Liver (tissue), 9 donors: Measurements from ENCODE around the gene UBE3C. TPM values are rescaled to one million over a fixed set of nuclear protein-coding genes. Genes with fewer than 3 reads are reported as not detected.

Source experiments
- DNase-seq: peaks from one replicate; pipeline ENCODE4 v3.0.0-alpha.2; 2017; ENCODE audit warnings: low spot score
- H3K27ac ChIP-seq, 2 donors: one replicate each; pipeline ENCODE4 v1.7.0; 2013; ENCODE audit warnings: inconsistent platforms in 2 of 2, low read length in 2 of 2, control low read depth in 1 of 2, low read depth in 1 of 2, mild to moderate bottlenecking in 1 of 2
- H3K27me3 ChIP-seq, 4 donors: one replicate each; pipeline versions ENCODE4 v1.6.1 to v1.7.0; 2013; ENCODE audit warnings: low read length in 3 of 4, inconsistent platforms in 1 of 4, mild to moderate bottlenecking in 1 of 4, moderate library complexity in 1 of 4; ENCODE audit not compliant: control insufficient read depth in 4 of 4, insufficient read depth in 4 of 4
- H3K36me3 ChIP-seq, 4 donors: one replicate each; pipeline versions ENCODE4 v1.6.1 to v1.7.0; 2013; ENCODE audit warnings: low read length in 3 of 4, mild to moderate bottlenecking in 3 of 4, low read depth in 1 of 4, moderate library complexity in 1 of 4; ENCODE audit not compliant: control insufficient read depth in 4 of 4, insufficient read depth in 3 of 4
- H3K4me1 ChIP-seq, 4 donors: one replicate each; pipeline versions ENCODE4 v1.6.1 to v1.7.0; 2013; ENCODE audit warnings: low read length in 3 of 4, mild to moderate bottlenecking in 3 of 4, moderate library complexity in 1 of 4; ENCODE audit not compliant: control insufficient read depth in 4 of 4, insufficient read depth in 4 of 4
- H3K4me3 ChIP-seq, 3 donors: one replicate each; pipeline versions ENCODE4 v1.6.1 to v1.7.0; 2013; ENCODE audit warnings: low read length in 3 of 3, control low read depth in 1 of 3, low read depth in 1 of 3, mild to moderate bottlenecking in 1 of 3
- H3K9ac ChIP-seq, 2 donors: one replicate each; pipeline ENCODE4 v1.7.0; 2013; ENCODE audit warnings: low read length in 2 of 2, mild to moderate bottlenecking in 2 of 2, moderate library complexity in 2 of 2, control low read depth in 1 of 2, low read depth in 1 of 2
- H3K9me3 ChIP-seq, 4 donors: one replicate each; pipeline versions ENCODE4 v1.6.1 to v1.7.0; 2013; ENCODE audit warnings: low read length in 3 of 4; ENCODE audit not compliant: control insufficient read depth in 4 of 4
- ATF3 ChIP-seq: IDR thresholded peaks from 2 replicates; pipeline ENCODE4 v1.6.1; 2016; ENCODE audit warnings: antibody characterized with exemption
- CTCF ChIP-seq: fragments of 150-350 bp; IDR thresholded peaks from 2 replicates; pipeline ENCODE4 v1.5.1; 2017; ENCODE audit warnings: improper control_type of control experiment, low read depth, low read length; ENCODE audit not compliant: missing input control
- EGR1 ChIP-seq, 2 donors: IDR thresholded peaks; 2 replicates each; pipeline ENCODE4 v1.6.1; 2016 to 2018; ENCODE audit warnings: antibody characterized with exemption in 2 of 2, low read depth in 2 of 2
- FOXA1 ChIP-seq: IDR thresholded peaks from 2 replicates; pipeline ENCODE4 v1.6.1; 2016; ENCODE audit warnings: antibody characterized with exemption
- FOXA2 ChIP-seq: IDR thresholded peaks from 2 replicates; pipeline ENCODE4 v1.6.1; 2016; ENCODE audit warnings: antibody characterized with exemption
- GABPA ChIP-seq, 2 donors: IDR thresholded peaks in 1 of 2; conservative IDR thresholded peaks in 1 of 2; 2 replicates each; pipeline ENCODE4 v1.6.1; 2016; ENCODE audit warnings: antibody characterized with exemption in 2 of 2, mild to moderate bottlenecking in 1 of 2, moderate library complexity in 1 of 2
- HNF4A ChIP-seq, 2 donors: conservative IDR thresholded peaks; 2 replicates each; pipeline ENCODE4 v1.6.1; 2016; ENCODE audit warnings: antibody characterized with exemption in 2 of 2, mild to moderate bottlenecking in 2 of 2
- HNF4G ChIP-seq: IDR thresholded peaks from 2 replicates; pipeline ENCODE4 v1.6.1; 2016; ENCODE audit warnings: antibody characterized with exemption
- JUND ChIP-seq, 2 donors: IDR thresholded peaks; 2 replicates each; pipeline ENCODE4 v1.6.1; 2016; ENCODE audit warnings: antibody characterized with exemption in 2 of 2
- MAX ChIP-seq: IDR thresholded peaks from 2 replicates; pipeline ENCODE4 v1.6.1; 2016; ENCODE audit warnings: antibody characterized with exemption
- NR2F2 ChIP-seq: IDR thresholded peaks from 2 replicates; pipeline ENCODE4 v1.6.1; 2016; ENCODE audit warnings: antibody characterized with exemption
- RAD21 ChIP-seq, 2 donors: IDR thresholded peaks; 2 replicates each; pipeline ENCODE4 v1.6.1; 2016; ENCODE audit warnings: antibody characterized with exemption in 2 of 2, mild to moderate bottlenecking in 2 of 2
- REST ChIP-seq: IDR thresholded peaks from 2 replicates; pipeline ENCODE4 v1.6.1; 2016; ENCODE audit warnings: antibody characterized with exemption, mild to moderate bottlenecking
- RXRA ChIP-seq, 2 donors: IDR thresholded peaks; 2 replicates each; pipeline ENCODE4 v1.6.1; 2017 to 2018; ENCODE audit warnings: antibody characterized with exemption in 2 of 2, mild to moderate bottlenecking in 1 of 2
- SP1 ChIP-seq: IDR thresholded peaks from 2 replicates; pipeline ENCODE4 v1.6.1; 2018; ENCODE audit warnings: antibody characterized with exemption, mild to moderate bottlenecking
- TAF1 ChIP-seq: conservative IDR thresholded peaks from 2 replicates; pipeline ENCODE4 v1.6.1; 2016; ENCODE audit warnings: antibody characterized with exemption, mild to moderate bottlenecking
- YY1 ChIP-seq: IDR thresholded peaks from 2 replicates; pipeline ENCODE4 v1.6.1; 2016; ENCODE audit warnings: antibody characterized with exemption, mild to moderate bottlenecking
- ZBTB33 ChIP-seq: IDR thresholded peaks from 2 replicates; pipeline ENCODE4 v1.6.1; 2016; ENCODE audit warnings: antibody characterized with exemption
- WGBS: extraction: QIAGEN DNeasy Blood & Tissue Kit; methylation state at CpG from one replicate; pipeline ENCODE4 v1.1.7; 2013; 5-methylcytosine and 5-hydroxymethylcytosine counted together
- polyA plus RNA-seq, 2 donors: library from polyadenylated mRNA; stranded (reverse) in 1 of 2; unstranded in 1 of 2; fragments of 200-250 nt in 1 of 2; fragments of >200 nt in 1 of 2; fragmentation: Nextera tagmentation in 1 of 2; extraction: Ambion mirVana in 1 of 2; gene quantifications; one replicate each; pipeline versions ENCODE4 v1.2.1 to v1.2.3, GENCODE V29; 2013 to 2015
- total RNA-seq, 2 donors: library from RNA; depleted of rRNA; stranded (reverse); fragments of >200 nt; gene quantifications; one replicate each; pipeline ENCODE4 v1.2.3, GENCODE V29; 2014
- donor health status: healthy.
- donor health status: healthy.
- donor health status: healthy.
- donor health status: healthy.
- donor health status: healthy.

Gene UBE3C
- total and polyA plus RNA-seq, 4 donors = 10.3 to 61.8 (median 33.9) TPM

- WGBS = 86% methylated on average over 27 of the region's 27 CpGs
Measured at GRCh38 chr7:157306846-157307838, 168.4 kb downstream of the UBE3C start.

More at GRCh38 chr7:157306846-157307838, 168.4 kb downstream of the UBE3C start:
- no peaks in the 10 kb centered on the region for H3K27me3 ChIP-seq
- H3K9me3 ChIP-seq = no peaks in the 10 kb centered on the region
- H3K9ac ChIP-seq = no peak overlapping the region
- no peak for DNase-seq
- TF ChIP-seq YY1 (no peak), HNF4A (conservative IDR thresholded peaks at IDR 0.05) (no peak), HNF4G (no peak), RXRA (IDR thresholded peaks at IDR 0.05) (no peak), JUND (IDR thresholded peaks at IDR 0.05) (no peak), CTCF (no peak), RAD21 (IDR thresholded peaks at IDR 0.05) (no peak), FOXA1 (no peak), FOXA2 (no peak), ATF3 (no peak), ZBTB33 (no peak), TAF1 (no peak), MAX (no peak), REST (no peak), GABPA (IDR thresholded peaks at IDR 0.05 in 1 of 2, conservative IDR thresholded peaks at IDR 0.05 in 1 of 2) (no peak), EGR1 (IDR thresholded peaks at IDR 0.05; ENCODE audit: low read depth in 2 of 2) (no peak), SP1 (no peak), NR2F2 (no peak)
- no peaks in the 10 kb centered on the region for H3K36me3 ChIP-seq
- no peak overlapping the region for H3K27ac ChIP-seq
- H3K4me3 ChIP-seq = no peak overlapping the region
- no peaks in the 10 kb centered on the region for H3K4me1 ChIP-seq
